Liver (tissue), 3 donors: ENCODE results near the gene AGMAT.

ENCODE experiments used
- EGR1 ChIP-seq, 2 donors: IDR thresholded peaks; 2 replicates each; pipeline ENCODE4 v1.6.1; 2016 to 2018; ENCODE audit warnings: antibody characterized with exemption in 2 of 2, low read depth in 2 of 2
- JUND ChIP-seq, 2 donors: IDR thresholded peaks; 2 replicates each; pipeline ENCODE4 v1.6.1; 2016; ENCODE audit warnings: antibody characterized with exemption in 2 of 2
- NR2F2 ChIP-seq: IDR thresholded peaks from 2 replicates; pipeline ENCODE4 v1.6.1; 2016; ENCODE audit warnings: antibody characterized with exemption
- RAD21 ChIP-seq, 2 donors: IDR thresholded peaks; 2 replicates each; pipeline ENCODE4 v1.6.1; 2016; ENCODE audit warnings: antibody characterized with exemption in 2 of 2, mild to moderate bottlenecking in 2 of 2
- SP1 ChIP-seq: IDR thresholded peaks from 2 replicates; pipeline ENCODE4 v1.6.1; 2018; ENCODE audit warnings: antibody characterized with exemption, mild to moderate bottlenecking
- TAF1 ChIP-seq: conservative IDR thresholded peaks from 2 replicates; pipeline ENCODE4 v1.6.1; 2016; ENCODE audit warnings: antibody characterized with exemption, mild to moderate bottlenecking
- YY1 ChIP-seq: IDR thresholded peaks from 2 replicates; pipeline ENCODE4 v1.6.1; 2016; ENCODE audit warnings: antibody characterized with exemption, mild to moderate bottlenecking
- TF ChIP-seq, protein P1 (sequence below): fragments of 150-350 bp; IDR thresholded peaks from 2 replicates; pipeline ENCODE4 v1.5.1; 2017; ENCODE audit warnings: improper control_type of control experiment, low read depth, low read length; ENCODE audit not compliant: missing input control
- TF ChIP-seq, protein P2 (sequence below): IDR thresholded peaks from 2 replicates; pipeline ENCODE4 v1.6.1; 2016; ENCODE audit warnings: antibody characterized with exemption
- TF ChIP-seq, protein P3 (sequence below): IDR thresholded peaks from 2 replicates; pipeline ENCODE4 v1.6.1; 2016; ENCODE audit warnings: antibody characterized with exemption
- TF ChIP-seq, protein P4 (sequence below): IDR thresholded peaks from 2 replicates; pipeline ENCODE4 v1.6.1; 2016; ENCODE audit warnings: antibody characterized with exemption, mild to moderate bottlenecking
- TF ChIP-seq, protein P5 (sequence below): IDR thresholded peaks from 2 replicates; pipeline ENCODE4 v1.6.1; 2016; ENCODE audit warnings: antibody characterized with exemption
- donor health status: healthy.
- donor health status: healthy.

DNA sequence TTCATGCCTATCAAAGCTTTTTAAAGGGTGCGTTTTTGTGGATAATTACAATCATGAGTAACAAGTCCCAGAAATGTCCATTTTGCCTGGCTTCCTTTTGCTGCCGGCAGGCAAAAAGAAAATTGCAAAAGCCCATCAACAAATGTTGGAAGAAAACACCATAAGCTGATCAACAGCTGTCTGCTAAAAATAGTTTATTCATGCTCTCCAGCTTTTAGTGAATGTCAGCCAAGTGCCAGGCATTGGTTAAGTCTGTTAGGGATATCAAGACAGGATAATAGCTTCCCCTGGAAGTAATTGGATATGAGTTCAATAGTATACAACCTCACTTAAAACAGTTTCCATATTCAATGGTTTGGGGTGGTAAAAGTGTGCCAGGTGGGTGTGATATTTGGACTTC is 13.6 kb upstream of the AGMAT start:
- TF ChIP-seq, protein P1, sequence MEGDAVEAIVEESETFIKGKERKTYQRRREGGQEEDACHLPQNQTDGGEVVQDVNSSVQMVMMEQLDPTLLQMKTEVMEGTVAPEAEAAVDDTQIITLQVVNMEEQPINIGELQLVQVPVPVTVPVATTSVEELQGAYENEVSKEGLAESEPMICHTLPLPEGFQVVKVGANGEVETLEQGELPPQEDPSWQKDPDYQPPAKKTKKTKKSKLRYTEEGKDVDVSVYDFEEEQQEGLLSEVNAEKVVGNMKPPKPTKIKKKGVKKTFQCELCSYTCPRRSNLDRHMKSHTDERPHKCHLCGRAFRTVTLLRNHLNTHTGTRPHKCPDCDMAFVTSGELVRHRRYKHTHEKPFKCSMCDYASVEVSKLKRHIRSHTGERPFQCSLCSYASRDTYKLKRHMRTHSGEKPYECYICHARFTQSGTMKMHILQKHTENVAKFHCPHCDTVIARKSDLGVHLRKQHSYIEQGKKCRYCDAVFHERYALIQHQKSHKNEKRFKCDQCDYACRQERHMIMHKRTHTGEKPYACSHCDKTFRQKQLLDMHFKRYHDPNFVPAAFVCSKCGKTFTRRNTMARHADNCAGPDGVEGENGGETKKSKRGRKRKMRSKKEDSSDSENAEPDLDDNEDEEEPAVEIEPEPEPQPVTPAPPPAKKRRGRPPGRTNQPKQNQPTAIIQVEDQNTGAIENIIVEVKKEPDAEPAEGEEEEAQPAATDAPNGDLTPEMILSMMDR: no peak
- TF ChIP-seq, protein P2, sequence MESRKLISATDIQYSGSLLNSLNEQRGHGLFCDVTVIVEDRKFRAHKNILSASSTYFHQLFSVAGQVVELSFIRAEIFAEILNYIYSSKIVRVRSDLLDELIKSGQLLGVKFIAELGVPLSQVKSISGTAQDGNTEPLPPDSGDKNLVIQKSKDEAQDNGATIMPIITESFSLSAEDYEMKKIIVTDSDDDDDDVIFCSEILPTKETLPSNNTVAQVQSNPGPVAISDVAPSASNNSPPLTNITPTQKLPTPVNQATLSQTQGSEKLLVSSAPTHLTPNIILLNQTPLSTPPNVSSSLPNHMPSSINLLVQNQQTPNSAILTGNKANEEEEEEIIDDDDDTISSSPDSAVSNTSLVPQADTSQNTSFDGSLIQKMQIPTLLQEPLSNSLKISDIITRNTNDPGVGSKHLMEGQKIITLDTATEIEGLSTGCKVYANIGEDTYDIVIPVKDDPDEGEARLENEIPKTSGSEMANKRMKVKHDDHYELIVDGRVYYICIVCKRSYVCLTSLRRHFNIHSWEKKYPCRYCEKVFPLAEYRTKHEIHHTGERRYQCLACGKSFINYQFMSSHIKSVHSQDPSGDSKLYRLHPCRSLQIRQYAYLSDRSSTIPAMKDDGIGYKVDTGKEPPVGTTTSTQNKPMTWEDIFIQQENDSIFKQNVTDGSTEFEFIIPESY: no peak
- TF ChIP-seq RAD21 (IDR thresholded peaks at IDR 0.05): no peak
- TF ChIP-seq YY1: no peak
- TF ChIP-seq TAF1: no peak
- TF ChIP-seq EGR1 (IDR thresholded peaks at IDR 0.05; ENCODE audit: low read depth in 2 of 2): no peak
- no peak for TF ChIP-seq NR2F2
- TF ChIP-seq, protein P3, sequence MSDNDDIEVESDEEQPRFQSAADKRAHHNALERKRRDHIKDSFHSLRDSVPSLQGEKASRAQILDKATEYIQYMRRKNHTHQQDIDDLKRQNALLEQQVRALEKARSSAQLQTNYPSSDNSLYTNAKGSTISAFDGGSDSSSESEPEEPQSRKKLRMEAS: no peak
- TF ChIP-seq SP1: no peak
- TF ChIP-seq, protein P4, sequence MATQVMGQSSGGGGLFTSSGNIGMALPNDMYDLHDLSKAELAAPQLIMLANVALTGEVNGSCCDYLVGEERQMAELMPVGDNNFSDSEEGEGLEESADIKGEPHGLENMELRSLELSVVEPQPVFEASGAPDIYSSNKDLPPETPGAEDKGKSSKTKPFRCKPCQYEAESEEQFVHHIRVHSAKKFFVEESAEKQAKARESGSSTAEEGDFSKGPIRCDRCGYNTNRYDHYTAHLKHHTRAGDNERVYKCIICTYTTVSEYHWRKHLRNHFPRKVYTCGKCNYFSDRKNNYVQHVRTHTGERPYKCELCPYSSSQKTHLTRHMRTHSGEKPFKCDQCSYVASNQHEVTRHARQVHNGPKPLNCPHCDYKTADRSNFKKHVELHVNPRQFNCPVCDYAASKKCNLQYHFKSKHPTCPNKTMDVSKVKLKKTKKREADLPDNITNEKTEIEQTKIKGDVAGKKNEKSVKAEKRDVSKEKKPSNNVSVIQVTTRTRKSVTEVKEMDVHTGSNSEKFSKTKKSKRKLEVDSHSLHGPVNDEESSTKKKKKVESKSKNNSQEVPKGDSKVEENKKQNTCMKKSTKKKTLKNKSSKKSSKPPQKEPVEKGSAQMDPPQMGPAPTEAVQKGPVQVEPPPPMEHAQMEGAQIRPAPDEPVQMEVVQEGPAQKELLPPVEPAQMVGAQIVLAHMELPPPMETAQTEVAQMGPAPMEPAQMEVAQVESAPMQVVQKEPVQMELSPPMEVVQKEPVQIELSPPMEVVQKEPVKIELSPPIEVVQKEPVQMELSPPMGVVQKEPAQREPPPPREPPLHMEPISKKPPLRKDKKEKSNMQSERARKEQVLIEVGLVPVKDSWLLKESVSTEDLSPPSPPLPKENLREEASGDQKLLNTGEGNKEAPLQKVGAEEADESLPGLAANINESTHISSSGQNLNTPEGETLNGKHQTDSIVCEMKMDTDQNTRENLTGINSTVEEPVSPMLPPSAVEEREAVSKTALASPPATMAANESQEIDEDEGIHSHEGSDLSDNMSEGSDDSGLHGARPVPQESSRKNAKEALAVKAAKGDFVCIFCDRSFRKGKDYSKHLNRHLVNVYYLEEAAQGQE: no peak
- TF ChIP-seq JUND (IDR thresholded peaks at IDR 0.05): no peak
- TF ChIP-seq, protein P5, sequence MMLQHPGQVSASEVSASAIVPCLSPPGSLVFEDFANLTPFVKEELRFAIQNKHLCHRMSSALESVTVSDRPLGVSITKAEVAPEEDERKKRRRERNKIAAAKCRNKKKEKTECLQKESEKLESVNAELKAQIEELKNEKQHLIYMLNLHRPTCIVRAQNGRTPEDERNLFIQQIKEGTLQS: no peak
